ENCODE measurements around the gene OXA1L.

- no peak for TF ChIP-seq ATF3 (CRISPR knock-in tag; conservative IDR thresholded peaks at IDR 0.05)
- TF ChIP-seq KAT7 (CRISPR knock-in tag; IDR thresholded peaks at IDR 0.05; ENCODE audit: borderline replicate concordance) = no peak
- no peak for TF ChIP-seq CTCF (IDR thresholded peaks at IDR 0.05)
- no peak for TF ChIP-seq E2F5 (CRISPR knock-in tag; IDR thresholded peaks at IDR 0.05)
- no peak for TF ChIP-seq ZNF423 (CRISPR knock-in tag; IDR thresholded peaks at IDR 0.05)
- no peak for TF ChIP-seq ELF4 (CRISPR knock-in tag; IDR thresholded peaks at IDR 0.05; ENCODE audit: low read depth)
- no peak for TF ChIP-seq ZBTB21 (CRISPR knock-in tag; IDR thresholded peaks at IDR 0.05; ENCODE audit: borderline replicate concordance)
- TF ChIP-seq FOXP1 (CRISPR knock-in tag; IDR thresholded peaks at IDR 0.05; ENCODE audit: borderline replicate concordance) = no peak
- TF ChIP-seq, protein P1, sequence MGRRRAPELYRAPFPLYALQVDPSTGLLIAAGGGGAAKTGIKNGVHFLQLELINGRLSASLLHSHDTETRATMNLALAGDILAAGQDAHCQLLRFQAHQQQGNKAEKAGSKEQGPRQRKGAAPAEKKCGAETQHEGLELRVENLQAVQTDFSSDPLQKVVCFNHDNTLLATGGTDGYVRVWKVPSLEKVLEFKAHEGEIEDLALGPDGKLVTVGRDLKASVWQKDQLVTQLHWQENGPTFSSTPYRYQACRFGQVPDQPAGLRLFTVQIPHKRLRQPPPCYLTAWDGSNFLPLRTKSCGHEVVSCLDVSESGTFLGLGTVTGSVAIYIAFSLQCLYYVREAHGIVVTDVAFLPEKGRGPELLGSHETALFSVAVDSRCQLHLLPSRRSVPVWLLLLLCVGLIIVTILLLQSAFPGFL (CRISPR knock-in tag; IDR thresholded peaks at IDR 0.05; ENCODE audit: borderline replicate concordance) = no peak
- TF ChIP-seq ZNF232 (CRISPR knock-in tag; IDR thresholded peaks at IDR 0.05) = no peak
- TF ChIP-seq HMGXB4 (CRISPR knock-in tag; IDR thresholded peaks at IDR 0.05) = no peak
Observed at GRCh38 chr14:22814941-22815713, 48.6 kb downstream of the OXA1L start, which contains the start of gene SLC7A7.

All from WTC11 (cell line).